KMS-11 (cell line): ENCODE data around the gene CFLAR.
"Not testable (repeated sequence)": the region's sequence is repeated elsewhere in the genome, so short reads cannot be mapped to it uniquely, and the experiment has no call there.

Source experiments
- H2AFZ ChIP-seq: fragments of 200-600 bp; sonication (generic); 2 replicates; pipeline ENCODE4 v1.6.1; 2016; ENCODE audit warnings: antibody characterized with exemption, mixed run types, low read depth
- H3K27ac ChIP-seq: fragments of 200-600 bp; sonication (generic); 2 replicates; pipeline ENCODE4 v1.6.1; 2016; ENCODE audit warnings: mild to moderate bottlenecking, mixed run types
- H3K27me3 ChIP-seq: fragments of 200-600 bp; sonication (generic); 2 replicates; pipeline ENCODE4 v1.6.1; 2017; ENCODE audit warnings: mild to moderate bottlenecking, low read depth, mixed run types, moderate library complexity; ENCODE audit not compliant: insufficient read depth
- H3K36me3 ChIP-seq: fragments of 200-600 bp; sonication (generic); 2 replicates; pipeline ENCODE4 v1.6.1; 2017; ENCODE audit warnings: mild to moderate bottlenecking, mixed run types; ENCODE audit not compliant: insufficient read depth
- H3K4me1 ChIP-seq: fragments of 200-600 bp; sonication (generic); 2 replicates; pipeline ENCODE4 v1.6.1; 2016; ENCODE audit warnings: mild to moderate bottlenecking, low read depth, mixed run types; ENCODE audit not compliant: poor library complexity, severe bottlenecking
- H3K4me2 ChIP-seq: fragments of 200-600 bp; sonication (generic); 2 replicates; pipeline ENCODE4 v1.7.0; 2016; ENCODE audit warnings: mild to moderate bottlenecking, mixed run types
- H3K4me3 ChIP-seq: fragments of 200-600 bp; sonication (generic); IDR thresholded peaks from 2 replicates; pipeline ENCODE4 v1.6.1; 2017; ENCODE audit warnings: low read depth, low read length, mixed read lengths; ENCODE audit not compliant: insufficient read depth
- H3K79me2 ChIP-seq: fragments of 200-600 bp; sonication (generic); 2 replicates; pipeline ENCODE4 v1.6.1; 2016; ENCODE audit warnings: low read depth, mixed run types; ENCODE audit not compliant: insufficient read depth
- H3K9ac ChIP-seq: fragments of 200-600 bp; sonication (generic); 2 replicates; pipeline ENCODE4 v1.6.1; 2016; ENCODE audit warnings: mild to moderate bottlenecking, mixed run types
- H4K20me1 ChIP-seq: fragments of 200-600 bp; sonication (generic); 2 replicates; pipeline ENCODE4 v1.6.1; 2016; ENCODE audit warnings: mild to moderate bottlenecking, mixed run types; ENCODE audit not compliant: insufficient read depth
- TF ChIP-seq, protein P1 (sequence below): fragments of 200-600 bp; sonication (generic); conservative IDR thresholded peaks from 2 replicates; pipeline ENCODE4 v1.6.1; 2017; ENCODE audit warnings: low read depth, mild to moderate bottlenecking, antibody characterized with exemption, low read length, moderate library complexity, mixed read lengths

The CFLAR gene

DNA sequence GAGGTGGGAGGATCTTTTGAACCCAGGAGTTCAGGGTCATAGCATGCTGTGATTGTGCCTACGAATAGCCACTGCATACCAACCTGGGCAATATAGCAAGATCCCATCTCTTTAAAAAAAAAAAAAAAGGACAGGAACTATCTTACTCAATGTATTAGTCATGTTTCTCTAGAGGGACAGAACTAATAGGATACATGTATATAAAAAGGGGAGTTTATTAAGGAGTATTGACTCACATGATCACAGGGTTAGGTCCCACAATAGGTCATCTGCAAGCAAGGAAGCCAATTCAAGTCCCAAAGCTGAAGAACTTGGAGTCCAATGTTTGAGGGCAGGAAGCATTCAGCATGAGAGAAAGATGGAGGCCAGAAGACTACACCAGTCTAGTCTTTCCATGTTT is 48.2 kb downstream of the CFLAR start:
- no peak overlapping the region for H3K4me2 ChIP-seq
- H3K79me2 ChIP-seq: no peaks in the 10 kb centered on the region
- no peak overlapping the region for H3K27ac ChIP-seq
- no peak overlapping the region for H2AFZ ChIP-seq
- no peaks in the 10 kb centered on the region for H3K27me3 ChIP-seq
- H4K20me1 ChIP-seq: no peaks in the 10 kb centered on the region
- no peak overlapping the region for H3K9ac ChIP-seq
- peaks cover 5% of the 10 kb centered on the region; the same call in 1 of the 2 replicates for H3K36me3 ChIP-seq
- TF ChIP-seq, protein P1, sequence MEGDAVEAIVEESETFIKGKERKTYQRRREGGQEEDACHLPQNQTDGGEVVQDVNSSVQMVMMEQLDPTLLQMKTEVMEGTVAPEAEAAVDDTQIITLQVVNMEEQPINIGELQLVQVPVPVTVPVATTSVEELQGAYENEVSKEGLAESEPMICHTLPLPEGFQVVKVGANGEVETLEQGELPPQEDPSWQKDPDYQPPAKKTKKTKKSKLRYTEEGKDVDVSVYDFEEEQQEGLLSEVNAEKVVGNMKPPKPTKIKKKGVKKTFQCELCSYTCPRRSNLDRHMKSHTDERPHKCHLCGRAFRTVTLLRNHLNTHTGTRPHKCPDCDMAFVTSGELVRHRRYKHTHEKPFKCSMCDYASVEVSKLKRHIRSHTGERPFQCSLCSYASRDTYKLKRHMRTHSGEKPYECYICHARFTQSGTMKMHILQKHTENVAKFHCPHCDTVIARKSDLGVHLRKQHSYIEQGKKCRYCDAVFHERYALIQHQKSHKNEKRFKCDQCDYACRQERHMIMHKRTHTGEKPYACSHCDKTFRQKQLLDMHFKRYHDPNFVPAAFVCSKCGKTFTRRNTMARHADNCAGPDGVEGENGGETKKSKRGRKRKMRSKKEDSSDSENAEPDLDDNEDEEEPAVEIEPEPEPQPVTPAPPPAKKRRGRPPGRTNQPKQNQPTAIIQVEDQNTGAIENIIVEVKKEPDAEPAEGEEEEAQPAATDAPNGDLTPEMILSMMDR: no peak
- H3K4me1 ChIP-seq: peaks cover 7% of the 10 kb centered on the region
- no peak overlapping the region for H3K4me3 ChIP-seq

DNA sequence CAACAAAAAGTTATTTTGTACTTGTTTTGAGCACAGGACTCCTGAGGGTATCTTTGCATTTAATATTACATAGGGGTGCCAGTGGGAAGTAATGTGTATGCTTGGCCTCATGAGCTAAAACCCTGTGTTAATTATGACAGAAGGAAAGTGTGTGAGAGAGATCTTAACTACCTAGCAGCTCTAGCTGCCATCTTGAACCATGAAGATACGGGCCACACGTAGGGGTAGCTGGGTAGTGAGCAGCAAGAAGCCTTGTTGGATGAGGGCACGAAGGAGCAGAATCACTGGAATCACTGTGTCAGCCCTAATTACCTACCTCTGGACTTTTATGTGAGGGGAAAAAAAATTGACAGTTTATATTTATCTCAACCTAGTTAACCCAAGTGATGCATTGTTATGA is 51.6 kb downstream of the CFLAR start:
- Histone ChIP-seq H3K4me2 (no peak overlapping the region), H3K27ac (no peak overlapping the region)

DNA sequence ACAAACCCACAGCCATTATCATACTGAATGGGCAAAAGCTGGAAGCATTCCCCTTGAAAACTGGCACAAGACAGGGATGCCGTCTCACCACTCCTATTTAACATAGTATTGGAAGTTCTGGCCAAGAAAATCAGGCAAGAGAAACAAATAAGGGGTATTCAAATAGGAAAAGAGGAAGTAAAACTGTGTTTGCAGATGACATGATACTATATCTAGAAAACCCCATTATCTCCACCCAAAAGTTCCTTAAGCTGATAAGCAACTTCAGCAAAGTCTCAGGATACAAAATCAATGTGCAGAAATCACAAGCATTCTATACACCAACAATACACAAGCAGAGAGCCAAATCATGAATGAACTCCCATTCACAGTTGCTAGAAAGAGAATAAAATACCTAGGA is 52.5 kb downstream of the CFLAR start:
- not testable (repeated sequence) for H4K20me1 ChIP-seq, H3K36me3 ChIP-seq, H3K4me1 ChIP-seq, H3K4me3 ChIP-seq, H2AFZ ChIP-seq, H3K9ac ChIP-seq, H3K27me3 ChIP-seq, H3K79me2 ChIP-seq, H3K4me2 ChIP-seq, H3K27ac ChIP-seq

More for the DNA sequence above, 51.6 kb downstream of the CFLAR start:
- no peaks in the 10 kb centered on the region for H3K27me3 ChIP-seq
- TF ChIP-seq, protein P1: no peak
- peaks cover 7% of the 10 kb centered on the region for H3K4me1 ChIP-seq
- 0 out of 2 replicates have a peak, but pooled peaks cover 2% of the 10 kb centered on the region for H4K20me1 ChIP-seq
- no peaks in the 10 kb centered on the region for H3K36me3 ChIP-seq
- H3K4me3 ChIP-seq: no peak overlapping the region
- H3K79me2 ChIP-seq: no peaks in the 10 kb centered on the region
- H3K9ac ChIP-seq: no peak overlapping the region
- H2AFZ ChIP-seq: no peak overlapping the region

DNA sequence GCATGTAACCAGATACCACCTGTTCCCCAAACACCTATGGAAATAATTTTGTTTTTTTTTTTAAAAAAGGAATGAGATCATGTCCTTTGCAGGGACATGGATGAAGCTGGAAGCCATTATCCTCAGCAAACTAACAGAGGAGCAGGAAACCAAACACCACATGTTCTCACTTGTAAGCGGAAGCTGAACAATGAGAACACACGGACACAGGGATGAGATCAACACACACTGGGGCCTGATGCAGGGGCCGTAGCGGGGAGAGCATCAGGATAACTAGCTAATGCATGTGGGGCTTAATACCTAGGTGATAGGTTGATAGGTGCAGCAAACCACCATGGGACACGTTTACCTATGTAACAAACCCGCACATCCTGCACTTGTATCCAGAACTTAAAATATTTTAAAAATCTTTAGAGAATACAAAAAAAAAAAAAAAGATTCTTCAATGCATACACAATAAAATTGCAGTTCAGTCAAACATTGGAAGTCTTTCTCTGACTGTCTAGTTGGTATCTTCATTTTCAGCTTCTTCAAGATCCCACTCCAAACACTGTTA is 55.4 kb downstream of the CFLAR start:
- no peak overlapping the region for H3K9ac ChIP-seq
- no peak overlapping the region for H3K27ac ChIP-seq
- no peaks in the 10 kb centered on the region for H3K79me2 ChIP-seq

DNA sequence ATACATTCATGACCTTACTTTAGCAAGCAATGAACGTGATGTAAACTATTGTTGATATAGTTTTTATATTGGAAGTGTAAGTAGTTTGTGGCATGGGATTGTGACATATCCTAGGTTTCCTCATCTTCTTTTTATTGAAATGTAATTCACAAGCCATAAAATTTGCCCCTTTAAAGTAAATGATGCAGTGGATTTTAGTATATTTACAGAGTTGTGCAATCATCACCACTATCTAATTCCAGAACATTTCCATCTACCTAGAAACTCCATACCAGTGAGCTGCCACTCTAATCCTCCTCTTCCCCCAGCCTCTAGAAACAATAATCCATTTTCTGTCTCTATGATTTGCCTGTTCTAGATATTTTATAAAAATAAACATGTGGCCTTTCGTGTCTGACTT is 56.3 kb downstream of the CFLAR start:
- TF ChIP-seq, protein P1: no peak
- Histone ChIP-seq H3K4me2 (no peak overlapping the region), H3K4me1 (peaks cover 32% of the 10 kb centered on the region), H3K9ac (no peak overlapping the region), H4K20me1 (0 out of 2 replicates have a peak, but pooled peaks cover 2% of the 10 kb centered on the region), H3K27me3 (no peaks in the 10 kb centered on the region), H3K79me2 (no peaks in the 10 kb centered on the region), H3K27ac (no peak overlapping the region), H2AFZ (no peak overlapping the region), H3K36me3 (no peaks in the 10 kb centered on the region), H3K4me3 (no peak overlapping the region)

More for the DNA sequence above, 55.4 kb downstream of the CFLAR start:
- H3K4me3 ChIP-seq: no peak overlapping the region
- H3K36me3 ChIP-seq: no peaks in the 10 kb centered on the region
- TF ChIP-seq, protein P1: no peak
- H4K20me1 ChIP-seq: 0 out of 2 replicates have a peak, but pooled peaks cover 2% of the 10 kb centered on the region
- H3K27me3 ChIP-seq: no peaks in the 10 kb centered on the region
- H3K4me2 ChIP-seq: no peak overlapping the region
- peaks cover 24% of the 10 kb centered on the region for H3K4me1 ChIP-seq
- no peak overlapping the region for H2AFZ ChIP-seq
